ENCODE measurements around the gene MSH2.

- TF ChIP-seq, protein P1, sequence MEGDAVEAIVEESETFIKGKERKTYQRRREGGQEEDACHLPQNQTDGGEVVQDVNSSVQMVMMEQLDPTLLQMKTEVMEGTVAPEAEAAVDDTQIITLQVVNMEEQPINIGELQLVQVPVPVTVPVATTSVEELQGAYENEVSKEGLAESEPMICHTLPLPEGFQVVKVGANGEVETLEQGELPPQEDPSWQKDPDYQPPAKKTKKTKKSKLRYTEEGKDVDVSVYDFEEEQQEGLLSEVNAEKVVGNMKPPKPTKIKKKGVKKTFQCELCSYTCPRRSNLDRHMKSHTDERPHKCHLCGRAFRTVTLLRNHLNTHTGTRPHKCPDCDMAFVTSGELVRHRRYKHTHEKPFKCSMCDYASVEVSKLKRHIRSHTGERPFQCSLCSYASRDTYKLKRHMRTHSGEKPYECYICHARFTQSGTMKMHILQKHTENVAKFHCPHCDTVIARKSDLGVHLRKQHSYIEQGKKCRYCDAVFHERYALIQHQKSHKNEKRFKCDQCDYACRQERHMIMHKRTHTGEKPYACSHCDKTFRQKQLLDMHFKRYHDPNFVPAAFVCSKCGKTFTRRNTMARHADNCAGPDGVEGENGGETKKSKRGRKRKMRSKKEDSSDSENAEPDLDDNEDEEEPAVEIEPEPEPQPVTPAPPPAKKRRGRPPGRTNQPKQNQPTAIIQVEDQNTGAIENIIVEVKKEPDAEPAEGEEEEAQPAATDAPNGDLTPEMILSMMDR (IDR thresholded peaks at IDR 0.05; ENCODE audit: insufficient read depth, low read depth, low read length), result no peak
- TF ChIP-seq EZH2 (IDR thresholded peaks at IDR 0.05; ENCODE audit: insufficient read depth, low read length), result no peak
These were observed 53.9 kb downstream of the MSH2 start for GRCh38 chr2:47456851-47457250.

Measured in astrocyte (in vitro differentiated cells and primary cell).